Measurements from ENCODE around the gene APEH. TPM values are rescaled to one million over a fixed set of nuclear protein-coding genes. Genes with fewer than 3 reads are reported as not detected.

Gene APEH
- 100 to 1,000 TPM in 1 of 2 donors, 10 to 100 TPM in 1; 84.4 to 116 TPM for total RNA-seq

DNA sequence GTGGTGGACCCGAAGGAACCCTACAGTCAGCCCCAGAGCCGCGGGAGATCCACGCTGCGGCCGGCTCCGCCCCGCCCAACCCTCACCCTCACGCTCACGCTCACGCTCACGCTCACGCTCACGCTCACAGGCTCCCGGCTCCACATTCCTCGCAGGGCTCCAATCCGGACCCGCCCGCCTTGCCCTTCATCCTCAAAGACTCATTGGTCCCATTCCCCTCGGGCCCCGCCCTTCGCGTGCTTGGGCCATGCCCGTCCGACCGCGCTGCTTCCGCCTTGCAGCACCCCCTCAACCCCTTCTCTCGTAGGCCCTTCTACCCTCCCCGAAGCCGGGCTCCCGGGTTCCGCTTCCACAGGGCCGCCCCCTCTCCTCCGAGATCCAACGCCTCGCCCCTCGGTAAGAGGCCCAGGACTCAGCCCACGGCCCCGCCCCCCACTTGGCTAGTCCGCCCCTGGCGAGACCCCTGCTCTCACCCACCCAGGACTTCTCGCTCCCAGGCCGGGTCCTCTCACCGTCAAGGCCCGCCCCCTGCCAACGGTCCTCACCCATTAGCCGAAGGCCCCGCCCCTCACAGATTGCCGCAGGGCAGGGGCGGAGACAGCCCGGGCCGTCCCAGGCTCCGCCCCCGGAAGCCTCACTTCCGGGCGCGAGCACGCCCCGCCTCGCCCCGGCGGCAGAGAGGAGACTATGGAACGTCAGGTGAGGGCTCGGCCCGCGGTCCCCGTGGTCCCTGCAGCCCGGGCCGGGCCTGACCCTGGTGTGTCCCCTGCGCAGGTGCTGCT is at the start of gene APEH:
Gene APEH, plus strand, starts transcription at position 637 of the 782 bp plus-strand sequence. Its CDS starts 51 bp downstream, at position 688.
- TF ChIP-seq POLR2A (IDR thresholded peaks at IDR 0.05) (peak; percentile 60), POLR2AphosphoS5 (IDR thresholded peaks at IDR 0.05) (peak; percentile 77)
- TF ChIP-seq, protein P1, sequence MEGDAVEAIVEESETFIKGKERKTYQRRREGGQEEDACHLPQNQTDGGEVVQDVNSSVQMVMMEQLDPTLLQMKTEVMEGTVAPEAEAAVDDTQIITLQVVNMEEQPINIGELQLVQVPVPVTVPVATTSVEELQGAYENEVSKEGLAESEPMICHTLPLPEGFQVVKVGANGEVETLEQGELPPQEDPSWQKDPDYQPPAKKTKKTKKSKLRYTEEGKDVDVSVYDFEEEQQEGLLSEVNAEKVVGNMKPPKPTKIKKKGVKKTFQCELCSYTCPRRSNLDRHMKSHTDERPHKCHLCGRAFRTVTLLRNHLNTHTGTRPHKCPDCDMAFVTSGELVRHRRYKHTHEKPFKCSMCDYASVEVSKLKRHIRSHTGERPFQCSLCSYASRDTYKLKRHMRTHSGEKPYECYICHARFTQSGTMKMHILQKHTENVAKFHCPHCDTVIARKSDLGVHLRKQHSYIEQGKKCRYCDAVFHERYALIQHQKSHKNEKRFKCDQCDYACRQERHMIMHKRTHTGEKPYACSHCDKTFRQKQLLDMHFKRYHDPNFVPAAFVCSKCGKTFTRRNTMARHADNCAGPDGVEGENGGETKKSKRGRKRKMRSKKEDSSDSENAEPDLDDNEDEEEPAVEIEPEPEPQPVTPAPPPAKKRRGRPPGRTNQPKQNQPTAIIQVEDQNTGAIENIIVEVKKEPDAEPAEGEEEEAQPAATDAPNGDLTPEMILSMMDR (IDR thresholded peaks at IDR 0.05) = no peak
- peak; percentile 93 for DNase-seq (ENCODE audit: low spot score)
- Histone ChIP-seq H3K4me1 (replicated peaks) (peaks cover 6% of the 10 kb centered on the region), H3K36me3 (peaks cover 2 to 6% of the 10 kb centered on the region in 2 donors), H3K27ac (peak within 1 kb of the TSS; percentile 90 to 91), H3K27me3 (replicated peaks; ENCODE audit: insufficient read depth) (no peaks in the 10 kb centered on the region), H3K9me3 (no peaks in the 10 kb centered on the region), H3K4me3 (peak within 1 kb of the TSS; percentile 67 to 77)
- intact Hi-C loops (cut with DNase I) = no loop called here
- under 1% methylated on average over 55 of the region's 71 CpGs for WGBS

DNA sequence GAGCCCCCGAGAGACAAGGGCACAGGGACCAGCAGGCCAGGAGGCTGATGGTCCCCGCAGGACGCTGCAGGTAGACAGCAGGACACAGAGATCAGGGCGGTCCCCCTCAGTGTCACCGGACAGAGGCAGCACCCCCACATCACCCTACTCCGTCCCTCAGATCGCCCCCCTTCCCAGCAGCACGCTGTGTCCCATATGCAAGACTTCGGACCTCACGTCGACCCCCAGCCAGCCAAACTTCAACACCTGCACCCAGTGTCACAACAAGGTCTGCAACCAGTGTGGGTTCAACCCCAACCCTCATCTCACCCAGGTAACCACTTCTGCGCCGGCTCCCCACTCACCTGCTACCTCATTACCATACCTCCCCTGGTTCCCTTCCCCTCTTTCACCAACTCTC is 49.1 kb upstream of the APEH start:
- no peak overlapping the region for H3K4me3 ChIP-seq
- intact Hi-C loops (cut with DNase I) = no loop called here
- H3K27me3 ChIP-seq (replicated peaks; ENCODE audit: insufficient read depth) = no peaks in the 10 kb centered on the region
- no peak overlapping the region for H3K27ac ChIP-seq
- no peak for DNase-seq (ENCODE audit: low spot score)
- H3K9me3 ChIP-seq = no peaks in the 10 kb centered on the region
- H3K36me3 ChIP-seq = no peaks in the 10 kb centered on the region
- no peaks in the 10 kb centered on the region for H3K4me1 ChIP-seq (replicated peaks)
- WGBS = 96% methylated on average over 13 of the region's 13 CpGs
- TF ChIP-seq POLR2AphosphoS5 (IDR thresholded peaks at IDR 0.05) = no peak
- TF ChIP-seq, protein P1 (IDR thresholded peaks at IDR 0.05) = no peak
- TF ChIP-seq POLR2A (IDR thresholded peaks at IDR 0.05) = no peak

DNA sequence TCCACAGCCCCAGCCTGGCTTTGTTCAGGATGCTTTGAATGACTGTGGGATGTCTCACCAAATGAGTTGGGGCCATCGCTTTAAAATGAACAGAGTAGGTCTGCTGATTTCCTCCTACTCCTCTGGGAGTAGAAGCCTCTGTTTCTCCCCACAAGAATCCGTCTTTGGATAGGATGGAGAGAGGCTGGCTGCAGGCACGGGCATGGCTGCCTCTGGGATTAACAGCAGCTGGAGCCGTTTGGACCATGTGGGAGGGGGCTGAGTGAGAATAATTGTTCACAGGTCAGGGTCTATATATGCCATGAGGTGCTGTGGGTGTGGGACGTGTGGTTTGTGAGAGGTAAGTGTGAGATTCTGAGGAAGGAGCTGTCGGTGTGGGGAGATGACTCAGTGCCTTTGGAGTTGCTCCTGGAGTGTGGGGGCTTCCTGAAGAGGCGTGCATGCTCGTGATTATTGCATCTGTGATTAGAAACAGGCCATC is 48.0 kb upstream of the APEH start:
- no peak for DNase-seq (ENCODE audit: low spot score)
- Histone ChIP-seq H3K27ac (no peak overlapping the region), H3K4me1 (replicated peaks) (no peaks in the 10 kb centered on the region), H3K9me3 (no peaks in the 10 kb centered on the region), H3K4me3 (no peak overlapping the region), H3K27me3 (replicated peaks; ENCODE audit: insufficient read depth) (no peaks in the 10 kb centered on the region), H3K36me3 (no peaks in the 10 kb centered on the region)
- TF ChIP-seq POLR2AphosphoS5 (IDR thresholded peaks at IDR 0.05) (no peak), POLR2A (IDR thresholded peaks at IDR 0.05) (no peak)
- TF ChIP-seq, protein P1 (IDR thresholded peaks at IDR 0.05) = no peak
- intact Hi-C loops (cut with DNase I) = no loop called here
- 59% methylated on average over 8 of the region's 8 CpGs for WGBS

DNA sequence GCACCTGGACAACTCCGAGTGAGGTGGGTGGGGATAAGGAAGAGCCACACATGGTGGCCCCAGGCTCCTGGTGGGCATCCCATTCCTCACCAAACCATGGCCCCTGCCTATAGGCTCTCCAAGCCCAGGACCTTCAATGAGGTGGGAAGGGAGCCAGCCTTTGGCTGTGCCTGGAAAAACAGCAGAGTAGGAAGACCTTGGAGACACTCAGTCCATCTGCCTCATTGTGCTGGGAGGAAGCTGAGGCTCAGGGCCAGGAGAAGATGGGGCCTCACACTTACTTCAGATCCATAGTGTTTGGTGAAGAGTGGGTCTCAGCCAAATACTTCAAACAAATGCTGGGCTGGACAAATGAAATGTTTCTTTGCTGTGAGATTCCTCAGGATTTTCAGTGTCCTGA is 47.4 kb upstream of the APEH start:
- Histone ChIP-seq H3K27ac (no peak overlapping the region), H3K9me3 (no peaks in the 10 kb centered on the region), H3K4me1 (replicated peaks) (no peaks in the 10 kb centered on the region), H3K4me3 (no peak overlapping the region), H3K27me3 (replicated peaks; ENCODE audit: insufficient read depth) (no peaks in the 10 kb centered on the region), H3K36me3 (no peaks in the 10 kb centered on the region)
- TF ChIP-seq, protein P1 (IDR thresholded peaks at IDR 0.05) = no peak
- TF ChIP-seq POLR2A (IDR thresholded peaks at IDR 0.05) (no peak), POLR2AphosphoS5 (IDR thresholded peaks at IDR 0.05) (no peak)
- intact Hi-C loops (cut with DNase I) = no loop called here
- DNase-seq (ENCODE audit: low spot score) = no peak
- WGBS = 91% methylated on average over 1 of the region's 1 CpG

DNA sequence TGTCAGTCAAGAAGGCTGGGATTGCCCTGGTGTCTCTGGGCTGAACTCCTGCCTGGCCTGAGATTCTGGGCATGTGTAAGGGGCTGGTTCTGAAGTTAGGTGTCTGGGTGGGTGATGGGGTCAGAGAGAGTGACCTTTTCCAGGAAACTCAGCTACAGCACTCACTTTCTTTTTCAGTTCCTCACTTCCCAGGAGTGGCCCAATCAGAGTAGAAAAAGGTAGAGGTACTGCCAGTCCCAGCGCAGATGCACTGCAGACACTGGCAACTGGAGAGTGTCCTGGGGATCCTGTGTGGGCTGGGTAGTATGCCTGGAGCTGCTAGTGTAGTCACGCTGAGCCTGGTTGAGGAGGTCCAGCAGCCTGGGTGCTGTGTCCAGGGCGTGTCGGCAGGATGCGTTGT is 46.5 kb upstream of the APEH start:
- H3K36me3 ChIP-seq = no peaks in the 10 kb centered on the region
- no peak for TF ChIP-seq POLR2A (IDR thresholded peaks at IDR 0.05)
- no peak for TF ChIP-seq POLR2AphosphoS5 (IDR thresholded peaks at IDR 0.05)
- TF ChIP-seq, protein P1 (IDR thresholded peaks at IDR 0.05) = no peak
- WGBS = 83% methylated on average over 5 of the region's 5 CpGs
- DNase-seq (ENCODE audit: low spot score) = no peak
- H3K27ac ChIP-seq = no peak overlapping the region
- no peaks in the 10 kb centered on the region for H3K4me1 ChIP-seq (replicated peaks)
- no peak overlapping the region for H3K4me3 ChIP-seq
- intact Hi-C loops (cut with DNase I) = no loop called here
- H3K9me3 ChIP-seq = no peaks in the 10 kb centered on the region
- no peaks in the 10 kb centered on the region for H3K27me3 ChIP-seq (replicated peaks; ENCODE audit: insufficient read depth)

Data from prostate gland (tissue), 2 donors.